ENCODE results near the gene SEPHS1. TPM values are rescaled to one million over a fixed set of nuclear protein-coding genes. Genes with fewer than 3 reads are reported as not detected.

The SEPHS1 gene
- total RNA-seq, 4 donors from 2014 or later = 24.3 to 34.9 (median 32.0) TPM

GRCh38 chr10:13316635-13317311 lies 31.3 kb downstream of the SEPHS1 start:
- H3K36me3 ChIP-seq = peaks cover 0 to 35% (median 0%) of the 10 kb centered on the region in 3 donors
- DNase-seq = no peak
- no peak for TF ChIP-seq POLR2A (IDR thresholded peaks at IDR 0.05)

DNA sequence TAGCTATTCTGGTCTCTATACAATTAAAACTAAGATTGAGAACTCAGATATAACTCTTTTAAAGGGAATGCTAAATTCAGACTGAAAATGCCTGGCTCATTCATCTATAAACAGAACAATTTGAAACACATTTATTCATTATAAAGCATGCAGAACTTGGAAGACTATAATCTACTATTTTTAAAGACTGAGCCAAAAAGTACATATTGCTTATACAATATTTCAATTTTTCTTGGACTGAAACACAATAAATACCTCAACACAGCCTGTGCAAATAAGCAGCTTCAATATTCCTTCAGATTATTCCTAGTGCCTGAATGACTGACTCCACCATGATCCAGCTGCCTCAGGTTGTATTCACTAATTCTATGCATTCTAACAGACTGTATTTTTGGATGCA lies 32.7 kb downstream of the SEPHS1 start:
- Histone ChIP-seq H3K4me1 (no peaks in the 10 kb centered on the region), H3K27ac (no peak overlapping the region), H3K9me3 (no peaks in the 10 kb centered on the region), H3K4me3 (no peak overlapping the region), H3K36me3 (peaks cover 0 to 21% (median 0%) of the 10 kb centered on the region in 3 donors), H3K27me3 (no peaks in the 10 kb centered on the region)
- DNase-seq = no peak
- TF ChIP-seq, protein P1, sequence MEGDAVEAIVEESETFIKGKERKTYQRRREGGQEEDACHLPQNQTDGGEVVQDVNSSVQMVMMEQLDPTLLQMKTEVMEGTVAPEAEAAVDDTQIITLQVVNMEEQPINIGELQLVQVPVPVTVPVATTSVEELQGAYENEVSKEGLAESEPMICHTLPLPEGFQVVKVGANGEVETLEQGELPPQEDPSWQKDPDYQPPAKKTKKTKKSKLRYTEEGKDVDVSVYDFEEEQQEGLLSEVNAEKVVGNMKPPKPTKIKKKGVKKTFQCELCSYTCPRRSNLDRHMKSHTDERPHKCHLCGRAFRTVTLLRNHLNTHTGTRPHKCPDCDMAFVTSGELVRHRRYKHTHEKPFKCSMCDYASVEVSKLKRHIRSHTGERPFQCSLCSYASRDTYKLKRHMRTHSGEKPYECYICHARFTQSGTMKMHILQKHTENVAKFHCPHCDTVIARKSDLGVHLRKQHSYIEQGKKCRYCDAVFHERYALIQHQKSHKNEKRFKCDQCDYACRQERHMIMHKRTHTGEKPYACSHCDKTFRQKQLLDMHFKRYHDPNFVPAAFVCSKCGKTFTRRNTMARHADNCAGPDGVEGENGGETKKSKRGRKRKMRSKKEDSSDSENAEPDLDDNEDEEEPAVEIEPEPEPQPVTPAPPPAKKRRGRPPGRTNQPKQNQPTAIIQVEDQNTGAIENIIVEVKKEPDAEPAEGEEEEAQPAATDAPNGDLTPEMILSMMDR (IDR thresholded peaks at IDR 0.05) = no peak
- no peak for TF ChIP-seq POLR2A (IDR thresholded peaks at IDR 0.05)

More at GRCh38 chr10:13316635-13317311, 31.3 kb downstream of the SEPHS1 start:
- H3K27ac ChIP-seq = no peak overlapping the region
- no peaks in the 10 kb centered on the region for H3K4me1 ChIP-seq
- H3K27me3 ChIP-seq = no peaks in the 10 kb centered on the region
- no peak overlapping the region for H3K4me3 ChIP-seq
- H3K9me3 ChIP-seq = no peaks in the 10 kb centered on the region

DNA sequence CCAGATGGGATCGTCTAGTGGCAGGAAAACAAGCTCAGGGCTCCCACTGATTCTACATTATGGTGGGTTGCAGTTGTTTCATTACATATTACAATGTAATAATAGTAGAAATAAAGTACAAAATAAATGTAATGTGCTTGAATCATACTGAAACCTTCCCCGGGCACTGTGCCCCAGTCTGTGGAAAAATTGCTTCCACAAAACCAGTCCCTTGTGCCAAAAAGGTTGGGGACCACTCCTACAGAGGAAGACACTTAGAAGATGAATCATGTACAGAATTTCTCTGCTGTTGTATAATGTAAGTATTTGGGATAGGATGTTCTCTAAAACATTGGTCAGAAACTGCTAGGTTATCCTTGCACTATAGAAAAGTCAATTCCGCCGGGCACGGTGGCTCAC lies 36.9 kb downstream of the SEPHS1 start:
- Histone ChIP-seq H3K4me1 (no peaks in the 10 kb centered on the region), H3K36me3 (no peaks in the 10 kb centered on the region), H3K27me3 (no peaks in the 10 kb centered on the region), H3K4me3 (no peak overlapping the region), H3K27ac (no peak overlapping the region), H3K9me3 (no peaks in the 10 kb centered on the region)
- DNase-seq = no peak
- TF ChIP-seq POLR2A (IDR thresholded peaks at IDR 0.05) = no peak
- TF ChIP-seq, protein P1 (IDR thresholded peaks at IDR 0.05) = no peak

DNA sequence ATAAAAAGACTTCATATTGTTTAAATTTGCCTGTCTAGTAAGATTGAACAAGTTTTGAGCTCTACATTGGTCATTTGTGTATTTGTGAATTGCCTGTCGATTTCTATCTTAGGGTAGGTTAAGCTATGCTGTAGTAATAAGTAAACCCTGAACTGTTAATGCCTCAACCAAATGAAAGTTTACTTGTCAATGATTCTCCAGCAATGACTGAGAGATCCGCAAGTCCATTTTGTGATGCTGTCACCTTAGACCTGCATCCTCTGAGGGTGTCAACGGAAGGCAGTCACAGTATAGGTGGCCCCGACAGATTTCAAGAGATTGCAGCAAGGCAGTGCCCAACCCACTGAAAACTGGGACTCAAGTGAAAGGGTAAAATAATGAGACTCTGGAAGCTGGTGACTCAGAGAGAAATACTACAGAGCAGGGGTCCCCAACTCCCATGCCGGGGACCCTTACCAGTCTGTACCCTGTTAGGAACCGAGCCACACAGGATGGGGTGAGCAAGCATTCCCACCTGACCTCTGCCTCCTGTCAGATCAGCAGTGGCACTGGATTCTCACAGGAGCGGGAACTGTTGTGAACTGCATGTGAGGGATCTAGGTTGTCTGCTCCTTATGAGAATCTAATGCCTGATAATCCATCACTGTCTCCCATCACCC lies 37.4 kb downstream of the SEPHS1 start:
- TF ChIP-seq, protein P1 (IDR thresholded peaks at IDR 0.05) = no peak
- TF ChIP-seq POLR2A (IDR thresholded peaks at IDR 0.05) = no peak
- H3K27me3 ChIP-seq = no peaks in the 10 kb centered on the region
- DNase-seq = no peak
- H3K4me1 ChIP-seq = no peaks in the 10 kb centered on the region
- H3K36me3 ChIP-seq = no peaks in the 10 kb centered on the region
- H3K27ac ChIP-seq = no peak overlapping the region
- H3K9me3 ChIP-seq = no peaks in the 10 kb centered on the region
- H3K4me3 ChIP-seq = no peak overlapping the region

DNA sequence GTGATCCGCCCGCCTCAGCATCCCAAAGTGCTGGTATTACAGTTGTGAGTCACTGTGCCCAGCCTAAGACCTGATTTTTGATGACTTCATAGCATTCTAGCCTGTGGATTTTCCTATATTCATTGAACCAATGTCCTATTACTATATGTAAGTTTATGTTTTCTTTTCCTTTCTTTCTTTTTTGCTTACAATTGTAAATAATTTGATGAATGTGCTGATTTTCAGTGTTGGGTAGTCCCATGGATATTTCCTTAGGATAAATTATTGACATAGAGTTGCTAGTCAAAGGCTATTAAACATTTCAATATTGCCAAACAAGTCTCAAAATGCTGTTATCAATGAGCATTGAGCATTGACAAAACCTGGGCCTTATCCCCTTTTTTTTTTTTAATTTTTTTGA lies 38.3 kb downstream of the SEPHS1 start:
- no peak for DNase-seq
- H3K4me3 ChIP-seq = no peak overlapping the region
- no peaks in the 10 kb centered on the region for H3K4me1 ChIP-seq
- H3K27me3 ChIP-seq = no peaks in the 10 kb centered on the region
- TF ChIP-seq, protein P1 (IDR thresholded peaks at IDR 0.05) = no peak
- no peak for TF ChIP-seq POLR2A (IDR thresholded peaks at IDR 0.05)
- H3K9me3 ChIP-seq = no peaks in the 10 kb centered on the region
- no peak overlapping the region for H3K27ac ChIP-seq
- no peaks in the 10 kb centered on the region for H3K36me3 ChIP-seq

GRCh38 chr10:13308096-13308495 lies 40.0 kb downstream of the SEPHS1 start:
- Histone ChIP-seq H3K27me3 (no peaks in the 10 kb centered on the region), H3K27ac (no peak overlapping the region), H3K36me3 (no peaks in the 10 kb centered on the region), H3K9me3 (no peaks in the 10 kb centered on the region), H3K4me3 (no peak overlapping the region), H3K4me1 (no peaks in the 10 kb centered on the region)
- DNase-seq = no peak
- TF ChIP-seq POLR2A (IDR thresholded peaks at IDR 0.05) = no peak
- TF ChIP-seq, protein P1 (IDR thresholded peaks at IDR 0.05) = no peak

All from Peyer's patch (tissue), 4 donors.